GM12872 (cell line): ENCODE results near the gene FOXP4.

ENCODE experiments used
- TF ChIP-seq, protein P1 (sequence below): IDR thresholded peaks from 3 replicates; pipeline ENCODE4 v1.5.1; 2011; ENCODE audit warnings: low read depth, mild to moderate bottlenecking, low read length, moderate library complexity; ENCODE audit not compliant: insufficient read depth

The FOXP4 gene

DNA sequence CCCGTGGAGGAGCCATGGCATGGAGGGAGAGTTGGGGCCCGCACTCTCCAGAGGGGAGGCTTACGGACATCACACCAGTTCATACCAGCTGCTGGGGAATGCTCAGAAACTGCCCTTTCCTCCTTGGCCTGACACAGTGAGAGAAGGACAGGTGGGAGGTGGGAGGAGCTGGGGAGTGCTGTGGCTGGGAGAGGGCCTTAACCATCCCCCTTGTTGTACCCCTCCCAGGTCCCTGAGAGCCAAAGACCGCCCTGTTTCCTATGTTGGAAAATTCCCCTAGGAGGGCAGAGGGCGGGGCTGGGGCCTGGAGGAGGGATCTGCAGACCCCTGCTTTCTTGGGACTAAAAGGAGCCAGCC lies 24.1 kb downstream of the FOXP4 start:
- TF ChIP-seq, protein P1, sequence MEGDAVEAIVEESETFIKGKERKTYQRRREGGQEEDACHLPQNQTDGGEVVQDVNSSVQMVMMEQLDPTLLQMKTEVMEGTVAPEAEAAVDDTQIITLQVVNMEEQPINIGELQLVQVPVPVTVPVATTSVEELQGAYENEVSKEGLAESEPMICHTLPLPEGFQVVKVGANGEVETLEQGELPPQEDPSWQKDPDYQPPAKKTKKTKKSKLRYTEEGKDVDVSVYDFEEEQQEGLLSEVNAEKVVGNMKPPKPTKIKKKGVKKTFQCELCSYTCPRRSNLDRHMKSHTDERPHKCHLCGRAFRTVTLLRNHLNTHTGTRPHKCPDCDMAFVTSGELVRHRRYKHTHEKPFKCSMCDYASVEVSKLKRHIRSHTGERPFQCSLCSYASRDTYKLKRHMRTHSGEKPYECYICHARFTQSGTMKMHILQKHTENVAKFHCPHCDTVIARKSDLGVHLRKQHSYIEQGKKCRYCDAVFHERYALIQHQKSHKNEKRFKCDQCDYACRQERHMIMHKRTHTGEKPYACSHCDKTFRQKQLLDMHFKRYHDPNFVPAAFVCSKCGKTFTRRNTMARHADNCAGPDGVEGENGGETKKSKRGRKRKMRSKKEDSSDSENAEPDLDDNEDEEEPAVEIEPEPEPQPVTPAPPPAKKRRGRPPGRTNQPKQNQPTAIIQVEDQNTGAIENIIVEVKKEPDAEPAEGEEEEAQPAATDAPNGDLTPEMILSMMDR = no peak

DNA sequence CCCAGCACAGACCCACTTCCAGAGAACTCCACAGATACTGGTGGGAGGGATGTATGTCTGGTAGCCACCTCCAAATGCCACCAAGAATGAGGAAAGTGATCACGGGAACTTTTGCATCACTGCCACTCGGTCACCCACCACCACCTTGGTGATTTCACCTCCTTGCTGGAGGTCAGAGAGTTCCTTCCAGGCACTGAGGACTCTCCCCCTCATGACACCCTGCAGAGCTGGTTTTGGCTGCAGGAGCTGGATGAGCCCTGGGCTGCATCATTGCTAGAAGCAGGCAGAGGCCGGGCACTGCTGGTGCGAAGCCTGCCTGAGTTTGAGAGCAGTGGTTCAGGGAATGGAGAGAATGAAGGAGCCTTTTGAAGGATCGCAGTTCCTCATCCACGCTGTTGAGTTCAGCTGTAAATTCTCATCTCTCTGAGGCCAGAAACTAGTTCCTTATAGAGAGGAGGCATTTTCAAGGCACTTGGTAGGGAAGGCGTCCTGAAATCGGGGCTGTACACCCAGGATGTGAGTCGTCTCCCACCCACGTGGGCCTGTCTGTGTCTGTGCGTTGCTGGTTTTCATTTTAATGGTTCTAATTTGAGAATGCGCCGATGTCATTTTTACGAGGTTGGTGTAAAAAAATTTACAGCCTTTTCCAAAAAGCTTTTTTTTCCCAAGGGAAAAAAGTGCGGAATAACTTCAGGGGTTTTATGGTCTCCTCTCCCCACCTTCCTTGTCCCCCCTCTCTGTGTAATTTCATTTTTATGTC lies 25.0 kb downstream of the FOXP4 start:
- TF ChIP-seq, protein P1 = no peak

DNA sequence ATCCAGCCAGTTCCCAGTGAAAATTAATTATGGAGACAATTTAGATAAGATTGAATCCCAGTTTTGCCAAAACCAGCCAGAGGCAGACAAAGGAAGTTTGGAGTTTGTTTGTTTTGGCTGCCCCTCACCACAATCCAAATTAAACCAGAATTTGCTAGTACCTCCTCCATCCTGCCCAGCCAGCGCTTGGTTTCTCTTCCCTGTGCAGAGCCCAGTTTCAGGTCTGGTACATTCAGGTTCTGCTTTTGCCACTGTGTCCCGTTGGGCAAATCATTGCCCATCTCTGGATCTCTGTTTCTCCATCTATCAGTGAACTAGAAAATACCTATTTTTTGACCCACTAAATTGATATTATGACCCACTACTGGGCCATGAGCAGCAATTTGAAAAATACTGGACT lies 26.4 kb downstream of the FOXP4 start:
- TF ChIP-seq, protein P1 = no peak

DNA sequence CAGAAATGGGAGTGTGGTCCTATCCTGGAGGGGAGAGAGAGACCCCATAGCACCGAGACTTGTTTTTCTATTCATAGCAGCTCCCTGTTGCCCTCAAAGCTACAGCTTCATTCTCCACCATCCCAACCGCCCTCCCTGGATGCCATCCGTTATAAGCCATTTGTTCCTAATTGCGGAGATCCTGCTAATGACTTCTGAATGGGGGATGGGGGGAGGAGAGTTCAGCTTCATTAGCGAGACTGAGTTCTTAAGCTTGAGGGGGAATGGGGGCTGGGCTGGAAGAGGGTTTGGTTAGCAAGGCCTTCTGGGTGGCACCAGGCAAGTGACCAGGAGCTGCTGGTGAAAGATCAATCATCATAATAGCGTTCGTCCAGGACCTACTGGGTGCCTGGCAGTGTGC lies 27.1 kb downstream of the FOXP4 start:
- TF ChIP-seq, protein P1 = no peak

DNA sequence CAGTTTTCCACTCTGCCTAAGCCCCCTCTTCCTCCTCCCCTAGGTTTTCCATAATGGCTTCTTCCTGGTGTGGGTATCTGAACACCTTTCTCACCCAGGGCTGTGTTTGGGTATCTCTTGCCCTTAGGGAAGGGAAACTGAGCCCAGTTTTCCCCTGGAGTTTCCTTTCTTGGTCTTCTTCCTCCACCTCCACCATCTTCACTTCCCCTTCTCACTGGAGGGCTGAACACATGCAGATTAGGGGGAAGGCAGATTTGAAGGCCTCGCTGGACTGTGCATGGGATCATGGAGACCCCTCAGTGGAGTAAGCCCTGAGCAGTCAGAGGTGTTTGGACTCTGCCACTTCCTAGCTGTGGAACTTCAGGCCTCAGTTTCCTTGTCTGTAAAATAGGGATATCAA lies 27.8 kb downstream of the FOXP4 start:
- TF ChIP-seq, protein P1 = no peak

DNA sequence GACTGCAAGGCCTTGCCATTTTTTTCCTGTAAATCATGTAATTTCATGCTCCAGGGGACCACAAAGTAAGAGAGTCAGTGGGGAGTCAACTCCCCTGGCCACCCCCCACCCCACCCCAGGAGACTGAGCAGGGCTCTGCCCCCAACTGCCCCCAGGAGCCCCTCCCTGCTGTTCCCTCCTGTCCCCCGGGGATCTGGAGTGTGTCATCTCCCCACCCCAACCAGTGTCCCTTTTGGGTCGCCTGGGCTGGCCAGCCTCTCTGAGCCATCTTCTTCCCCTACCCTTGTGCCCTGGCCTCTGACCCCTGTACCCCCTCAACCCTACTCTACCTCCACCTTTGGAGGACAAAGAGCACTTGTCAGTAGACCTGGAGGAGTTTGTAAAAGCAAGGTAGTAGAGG lies 29.4 kb downstream of the FOXP4 start:
- TF ChIP-seq, protein P1 = no peak

DNA sequence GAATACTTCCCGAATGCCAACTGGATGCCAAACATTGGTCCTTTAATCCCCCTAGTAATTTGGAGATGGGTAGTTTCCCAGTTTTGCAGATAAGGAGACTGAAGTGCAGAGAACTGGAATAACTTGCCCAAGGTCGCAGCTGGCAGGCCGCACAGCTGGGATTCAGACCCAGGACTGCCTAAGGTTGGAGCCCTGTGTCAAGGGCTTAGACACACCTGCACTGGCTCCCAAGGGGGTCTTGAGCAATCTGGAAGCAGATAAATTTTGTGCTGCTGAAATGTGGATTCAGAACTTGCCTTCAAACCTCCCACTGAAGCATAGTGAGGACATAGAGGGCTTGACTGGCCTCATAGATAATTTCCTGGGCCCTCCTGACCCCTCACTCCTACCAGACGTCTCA lies 30.5 kb downstream of the FOXP4 start:
- TF ChIP-seq, protein P1 = no peak
